Measurements from ENCODE around the gene NEUROD4. TPM values are rescaled to one million over a fixed set of nuclear protein-coding genes. Genes with fewer than 3 reads are reported as not detected.

Gene NEUROD4, protein sequence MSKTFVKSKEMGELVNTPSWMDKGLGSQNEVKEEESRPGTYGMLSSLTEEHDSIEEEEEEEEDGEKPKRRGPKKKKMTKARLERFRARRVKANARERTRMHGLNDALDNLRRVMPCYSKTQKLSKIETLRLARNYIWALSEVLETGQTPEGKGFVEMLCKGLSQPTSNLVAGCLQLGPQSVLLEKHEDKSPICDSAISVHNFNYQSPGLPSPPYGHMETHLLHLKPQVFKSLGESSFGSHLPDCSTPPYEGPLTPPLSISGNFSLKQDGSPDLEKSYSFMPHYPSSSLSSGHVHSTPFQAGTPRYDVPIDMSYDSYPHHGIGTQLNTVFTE
- not detected for total RNA-seq
- not detected for polyA plus RNA-seq
- total RNA-seq: 0 to 0.17 (median 0) reads per million in 6 experiments

- H3K9me3 Mint-ChIP-seq: peaks cover 0 to 4% (median 0%) of the 10 kb centered on the region in 9 donors
- peaks cover 8 to 13% (median 11%) of the 10 kb centered on the region in 4 donors for H3K4me1 Mint-ChIP-seq
- POLR2A ChIA-PET: no interaction called here
- H3K27ac Mint-ChIP-seq: no peak within 1 kb of the TSS
- no peak within 1 kb of the TSS for H3K4me3 Mint-ChIP-seq
- peaks cover 18 to 52% (median 25%) of the 10 kb centered on the region in 5 donors for H3K27me3 Mint-ChIP-seq
- ATAC-seq (peak; percentile 57 to 77), DNase-seq (peak in 6 of 10 donors; percentile 11 to 40 (median 29))
- no peaks in the 10 kb centered on the region for H3K36me3 Mint-ChIP-seq
These were observed at the start of gene NEUROD4 for GRCh38 chr12:55019784-55020183. TSS of gene NEUROD4 (plus strand) at chr12:55019974. CDS start at chr12:55026440, 6,466 bp downstream.

DNA sequence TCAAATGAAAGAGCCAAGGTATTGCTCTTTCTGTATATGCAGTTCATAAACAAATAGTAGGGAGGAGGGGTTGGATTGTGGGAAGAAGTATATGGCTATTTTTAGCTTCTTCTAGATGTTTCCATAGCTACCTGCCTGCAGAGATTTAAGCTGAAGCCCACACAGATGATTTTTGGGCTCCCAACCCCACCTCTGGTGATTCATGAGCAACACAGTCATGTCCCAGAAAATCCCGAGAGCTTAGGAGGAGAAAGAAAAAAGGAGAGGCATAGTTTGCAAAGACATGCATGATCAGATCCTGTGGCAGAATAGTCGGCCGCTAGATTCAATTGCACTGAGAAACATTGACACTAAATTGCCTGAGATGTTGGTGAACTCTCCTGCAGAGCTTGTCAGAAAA lies 49.0 kb upstream of the NEUROD4 start:
- Mint-ChIP-seq H3K36me3 (peaks cover 35 to 75% (median 44%) of the 10 kb centered on the region in 3 donors), H3K4me1 (peaks cover 53 to 94% (median 85%) of the 10 kb centered on the region in 4 donors), H3K27ac (peak overlapping the region; percentile 49 to 99 (median 81)), H3K9me3 (no peaks in the 10 kb centered on the region), H3K4me3 (peak overlapping the region in 5 of 10 donors; percentile 3 to 51 (median 24)), H3K27me3 (no peaks in the 10 kb centered on the region)
- DNase-seq (no peak), ATAC-seq (no peak)
- POLR2A ChIA-PET: interaction anchor here (2.2 to 7.8 kb wide), 3 partner anchors 7 to 22 kb away, joined by 6 to 98 read pairs (median 66); partner anchors contain the start of gene TESPA1

GRCh38 chr12:54973556-54973955 lies 46.2 kb upstream of the NEUROD4 start:
- Mint-ChIP-seq H3K36me3 (peaks cover 29 to 68% (median 48%) of the 10 kb centered on the region in 3 donors), H3K27ac (peak overlapping the region; percentile 84 to 99 (median 92)), H3K27me3 (no peaks in the 10 kb centered on the region), H3K4me3 (peak overlapping the region in 7 of 10 donors; percentile 11 to 83 (median 26)), H3K4me1 (peaks cover 56 to 94% (median 86%) of the 10 kb centered on the region in 4 donors), H3K9me3 (no peaks in the 10 kb centered on the region)
- POLR2A ChIA-PET: interaction anchor here (0.6 to 6.6 kb wide), 4 partner anchors 11 to 64 kb away, joined by 4 to 58 read pairs (median 4); partner anchors contain the start of gene TESPA1
- no peak for ATAC-seq
- DNase-seq: no peak

GRCh38 chr12:54974279-54974678 lies 45.5 kb upstream of the NEUROD4 start:
- peaks cover 31 to 76% (median 53%) of the 10 kb centered on the region in 3 donors for H3K36me3 Mint-ChIP-seq
- no peaks in the 10 kb centered on the region for H3K27me3 Mint-ChIP-seq
- ATAC-seq (no peak), DNase-seq (no peak)
- H3K4me1 Mint-ChIP-seq: peaks cover 60 to 98% (median 91%) of the 10 kb centered on the region in 4 donors
- H3K4me3 Mint-ChIP-seq: peak overlapping the region in 9 of 10 donors; percentile 2 to 83 (median 59)
- no peaks in the 10 kb centered on the region for H3K9me3 Mint-ChIP-seq
- POLR2A ChIA-PET: interaction anchor here (0.6 to 6.8 kb wide), 7 partner anchors 7 to 98 kb away, joined by 3 to 66 read pairs (median 4); partner anchors contain the start of gene TESPA1
- H3K27ac Mint-ChIP-seq: peak overlapping the region; percentile 84 to 99 (median 92)

DNA sequence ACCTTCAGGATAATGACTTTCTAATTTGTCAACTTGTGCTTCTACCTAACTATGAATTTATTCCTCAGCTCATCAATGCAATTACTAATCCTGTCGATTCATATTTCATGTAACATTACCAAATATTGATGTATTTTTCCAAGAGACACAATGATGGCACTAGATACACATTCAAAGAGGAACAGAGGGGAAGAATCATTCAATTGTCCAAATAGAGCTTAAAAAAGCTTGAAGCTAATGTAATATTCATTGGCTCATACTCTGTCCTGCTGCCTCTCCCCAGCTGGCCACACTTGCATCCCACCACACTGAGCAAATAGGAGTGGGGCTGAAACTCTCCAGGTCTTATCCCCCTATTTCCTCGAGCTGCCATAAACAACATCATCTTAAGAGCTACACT lies 44.5 kb upstream of the NEUROD4 start:
- POLR2A ChIA-PET: interaction anchor here (1.0 to 6.8 kb wide), 5 partner anchors 8 to 40 kb away, joined by 3 to 66 read pairs (median 3); partner anchors contain the start of gene TESPA1
- H3K4me3 Mint-ChIP-seq: peak overlapping the region; percentile 6 to 83 (median 57)
- no peaks in the 10 kb centered on the region for H3K9me3 Mint-ChIP-seq
- no peak for ATAC-seq
- peak overlapping the region; percentile 78 to 99 (median 90) for H3K27ac Mint-ChIP-seq
- H3K27me3 Mint-ChIP-seq: no peaks in the 10 kb centered on the region
- DNase-seq: no peak
- H3K36me3 Mint-ChIP-seq: peaks cover 35 to 86% (median 61%) of the 10 kb centered on the region in 3 donors
- H3K4me1 Mint-ChIP-seq: peaks cover 67 to 99% (median 96%) of the 10 kb centered on the region in 4 donors

DNA sequence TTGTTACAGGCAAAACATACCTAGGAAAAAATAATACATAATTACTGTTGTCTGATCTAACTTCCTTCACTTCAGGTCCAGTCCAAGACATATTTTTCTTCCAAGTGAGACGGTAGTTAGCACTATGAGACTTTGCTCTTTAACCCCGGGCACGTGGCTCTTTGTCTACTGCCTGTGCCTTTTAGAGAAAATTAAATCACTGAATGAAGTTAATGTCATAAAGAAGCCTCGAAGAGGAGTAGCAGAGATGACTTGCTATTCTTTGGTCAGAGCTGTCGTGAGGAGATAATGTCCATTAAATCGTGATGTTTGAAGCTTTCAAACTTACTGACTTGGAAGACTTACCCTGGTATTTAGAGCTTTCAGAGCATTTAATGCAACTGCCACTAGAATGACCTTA lies 43.9 kb upstream of the NEUROD4 start:
- POLR2A ChIA-PET: interaction anchor here (1.0 to 6.8 kb wide), 4 partner anchors 8 to 41 kb away, joined by 3 to 66 read pairs (median 30); partner anchors contain the start of gene TESPA1
- DNase-seq: no peak

DNA sequence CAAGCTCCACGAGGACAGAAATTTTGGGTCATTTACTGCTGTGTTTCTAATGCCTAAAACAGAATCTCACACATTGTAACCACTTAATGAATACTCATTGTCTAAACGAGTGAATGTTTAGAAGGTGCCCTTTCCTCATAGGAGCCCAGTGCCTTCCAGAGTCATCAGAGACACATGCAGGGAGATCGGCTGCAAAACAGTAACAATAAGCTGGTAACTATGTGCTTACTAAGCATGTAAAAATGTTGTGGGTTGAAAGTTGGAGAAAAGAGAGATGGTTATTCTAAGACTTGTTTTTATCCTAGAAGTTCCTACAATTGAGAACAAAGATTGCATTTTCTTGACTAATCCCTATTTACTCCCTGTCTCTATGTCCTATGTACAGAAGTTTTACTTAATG lies 42.6 kb upstream of the NEUROD4 start:
- ATAC-seq (no peak), DNase-seq (no peak)
- Mint-ChIP-seq H3K9me3 (no peaks in the 10 kb centered on the region), H3K27me3 (no peaks in the 10 kb centered on the region), H3K27ac (peak overlapping the region; percentile 81 to 99 (median 94)), H3K4me3 (peak overlapping the region; percentile 59 to 99 (median 93)), H3K36me3 (peaks cover 24 to 83% (median 59%) of the 10 kb centered on the region in 3 donors), H3K4me1 (peaks cover 67 to 100% (median 97%) of the 10 kb centered on the region in 4 donors)
- POLR2A ChIA-PET: interaction anchor here (1.3 to 6.8 kb wide), 5 partner anchors 7 to 20 kb away, joined by 3 to 66 read pairs (median 5); partner anchors contain the start of gene TESPA1

More for the DNA sequence above, 43.9 kb upstream of the NEUROD4 start:
- H3K4me3 Mint-ChIP-seq: peak overlapping the region; percentile 23 to 97 (median 80)
- no peaks in the 10 kb centered on the region for H3K27me3 Mint-ChIP-seq
- peaks cover 66 to 99% (median 95%) of the 10 kb centered on the region in 4 donors for H3K4me1 Mint-ChIP-seq
- peaks cover 33 to 84% (median 61%) of the 10 kb centered on the region in 3 donors for H3K36me3 Mint-ChIP-seq
- H3K27ac Mint-ChIP-seq: peak overlapping the region; percentile 81 to 99 (median 94)
- ATAC-seq: no peak
- no peaks in the 10 kb centered on the region for H3K9me3 Mint-ChIP-seq

- Mint-ChIP-seq H3K27ac (peak overlapping the region; percentile 19 to 99 (median 94)), H3K4me3 (peak overlapping the region; percentile 68 to 99 (median 93)), H3K9me3 (no peaks in the 10 kb centered on the region), H3K27me3 (no peaks in the 10 kb centered on the region), H3K36me3 (peaks cover 21 to 83% (median 58%) of the 10 kb centered on the region in 3 donors), H3K4me1 (peaks cover 68 to 100% (median 97%) of the 10 kb centered on the region in 4 donors)
- POLR2A ChIA-PET: interaction anchor here (1.3 to 6.8 kb wide), 5 partner anchors 6 to 21 kb away, joined by 3 to 66 read pairs (median 5); partner anchors contain the start of gene TESPA1
- peak; percentile 36 to 43 for ATAC-seq
- DNase-seq: peak in 1 of 10 donors; percentile 25
These were observed 41.9 kb upstream of the NEUROD4 start for GRCh38 chr12:54977857-54978256.

- POLR2A ChIA-PET: interaction anchor here (0.7 to 6.8 kb wide), 5 partner anchors 13 to 92 kb away, joined by 3 to 66 read pairs (median 3); no protein-coding TSS in a partner anchor
- ATAC-seq: peak in 1 of 2 donors; percentile 14
- H3K4me3 Mint-ChIP-seq: peak overlapping the region; percentile 83 to 99 (median 94)
- peaks cover 25 to 67% (median 45%) of the 10 kb centered on the region in 3 donors for H3K36me3 Mint-ChIP-seq
- H3K27me3 Mint-ChIP-seq: no peaks in the 10 kb centered on the region
- H3K27ac Mint-ChIP-seq: peak overlapping the region; percentile 90 to 99 (median 96)
- peak in 4 of 10 donors; percentile 15 to 37 (median 31) for DNase-seq
- peaks cover 66 to 97% (median 84%) of the 10 kb centered on the region in 4 donors for H3K4me1 Mint-ChIP-seq
- H3K9me3 Mint-ChIP-seq: no peaks in the 10 kb centered on the region
These were observed 39.4 kb upstream of the NEUROD4 start for GRCh38 chr12:54980341-54980740.

GRCh38 chr12:54981796-54982195 lies 38.0 kb upstream of the NEUROD4 start:
- no peaks in the 10 kb centered on the region for H3K9me3 Mint-ChIP-seq
- ATAC-seq (no peak), DNase-seq (peak in 2 of 10 donors; percentile 22 to 26)
- POLR2A ChIA-PET: interaction anchor here (5.4 to 5.7 kb wide), 2 partner anchors 7 to 14 kb away, joined by 58 to 98 read pairs; no protein-coding TSS in a partner anchor
- H3K27ac Mint-ChIP-seq: peak overlapping the region; percentile 96 to 100 (median 99)
- peaks cover 23 to 54% (median 33%) of the 10 kb centered on the region in 3 donors for H3K36me3 Mint-ChIP-seq
- no peaks in the 10 kb centered on the region for H3K27me3 Mint-ChIP-seq
- H3K4me1 Mint-ChIP-seq: peaks cover 59 to 97% (median 79%) of the 10 kb centered on the region in 4 donors
- peak overlapping the region; percentile 83 to 99 (median 95) for H3K4me3 Mint-ChIP-seq

DNA sequence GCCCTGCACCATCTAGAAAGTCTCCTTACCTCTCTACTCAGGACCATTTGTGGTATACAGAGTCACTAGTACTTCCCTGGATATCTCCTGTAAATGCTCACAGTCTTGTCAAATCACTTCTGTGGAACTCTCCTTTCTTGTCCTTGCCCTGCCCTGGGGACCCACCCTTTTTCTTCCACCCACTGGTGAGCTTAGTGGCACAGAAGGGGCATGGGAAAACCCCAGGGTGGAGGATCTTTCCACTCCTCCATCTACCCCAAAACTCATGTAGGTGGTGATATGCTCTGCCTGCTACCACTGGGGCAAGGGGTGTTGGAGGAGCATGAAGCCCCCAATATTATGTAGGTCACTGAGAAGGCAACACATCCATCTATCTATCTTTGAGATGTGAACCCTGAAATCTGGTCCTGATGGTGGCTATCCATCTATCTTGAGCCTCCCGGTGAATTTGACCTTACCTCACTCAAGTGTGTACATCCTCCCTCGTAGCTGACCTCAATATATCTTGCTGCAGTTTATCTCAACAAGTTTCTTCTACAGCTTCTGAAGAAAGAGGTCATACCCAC lies 36.2 kb upstream of the NEUROD4 start:
- Mint-ChIP-seq H3K4me1 (peaks cover 49 to 93% (median 73%) of the 10 kb centered on the region in 4 donors), H3K27me3 (no peaks in the 10 kb centered on the region), H3K27ac (peak overlapping the region; percentile 96 to 100 (median 99)), H3K4me3 (peak overlapping the region; percentile 83 to 99 (median 95)), H3K9me3 (no peaks in the 10 kb centered on the region), H3K36me3 (peaks cover 19 to 47% (median 32%) of the 10 kb centered on the region in 3 donors)
- POLR2A ChIA-PET: interaction anchor here (1.4 to 5.7 kb wide), 6 partner anchors 9 to 234 kb away, joined by 7 to 98 read pairs (median 16); no protein-coding TSS in a partner anchor
- peak in 1 of 2 donors; percentile 22 for ATAC-seq
- peak in 3 of 10 donors; percentile 9 to 49 (median 44) for DNase-seq

Measured in naive thymus-derived CD8-positive, alpha-beta T cell (primary cell).